COLO668 (cell line): ENCODE data around the gene SLC15A1.
A peak's percentile ranks its signal among the peaks of the same experiment; 100 is the strongest.
"Not testable (repeated sequence)": the region's sequence is repeated elsewhere in the genome, so short reads cannot be mapped to it uniquely, and the experiment has no call there.

Source experiments
- DNase-seq: peaks from one replicate; lab custom pipeline; 2025; ENCODE audit not compliant: unreplicated experiment; lab: John Stamatoyannopoulos, UW

The SLC15A1 gene

GRCh38 chr13:98755116-98755515 is 2.6 kb upstream of the SLC15A1 start:
- no peak for DNase-seq

- not testable (repeated sequence) for DNase-seq
Observed at GRCh38 chr13:98754468-98754867, 2.0 kb upstream of the SLC15A1 start.

- peak; percentile 69 for DNase-seq
Observed at GRCh38 chr13:98751861-98752466, 508 bp downstream of the SLC15A1 start.

GRCh38 chr13:98751367-98751782 is 1.1 kb downstream of the SLC15A1 start:
- DNase-seq: peak; percentile 38

GRCh38 chr13:98749501-98749900 is 3.0 kb downstream of the SLC15A1 start:
- no peak for DNase-seq

GRCh38 chr13:98746968-98747367 is 5.5 kb downstream of the SLC15A1 start:
- no peak for DNase-seq

- DNase-seq: no peak
Observed at GRCh38 chr13:98743377-98743776, 9.1 kb downstream of the SLC15A1 start.

- DNase-seq: no peak
Observed at GRCh38 chr13:98742961-98743360, 9.5 kb downstream of the SLC15A1 start.

- DNase-seq: peak; percentile 32
Observed at GRCh38 chr13:98741741-98742435, 10.6 kb downstream of the SLC15A1 start.

- no peak for DNase-seq
Observed at GRCh38 chr13:98740131-98740530, 12.3 kb downstream of the SLC15A1 start.

GRCh38 chr13:98738993-98739392 is 13.5 kb downstream of the SLC15A1 start:
- DNase-seq: no peak

- DNase-seq: no peak
Observed at GRCh38 chr13:98738213-98738612, 14.3 kb downstream of the SLC15A1 start.

GRCh38 chr13:98731925-98732324 is 20.5 kb downstream of the SLC15A1 start:
- DNase-seq: no peak

GRCh38 chr13:98731038-98731437 is 21.4 kb downstream of the SLC15A1 start:
- DNase-seq: no peak

- no peak for DNase-seq
Observed at GRCh38 chr13:98730441-98730840, 22.0 kb downstream of the SLC15A1 start.

- DNase-seq: no peak
Observed at GRCh38 chr13:98729658-98730057, 22.8 kb downstream of the SLC15A1 start.

- DNase-seq: no peak
Observed at GRCh38 chr13:98722958-98723357, 29.5 kb downstream of the SLC15A1 start.

GRCh38 chr13:98721825-98722510 is 30.5 kb downstream of the SLC15A1 start:
- no peak for DNase-seq

GRCh38 chr13:98719527-98720250 is 32.8 kb downstream of the SLC15A1 start:
- no peak for DNase-seq

- DNase-seq: no peak
Observed at GRCh38 chr13:98717891-98718290, 34.6 kb downstream of the SLC15A1 start.

GRCh38 chr13:98717256-98717655 is 35.2 kb downstream of the SLC15A1 start:
- DNase-seq: no peak

GRCh38 chr13:98710521-98710920 is 42.0 kb downstream of the SLC15A1 start:
- no peak for DNase-seq
